ENCODE data around the gene KRT36.

KRT36 gene

DNA sequence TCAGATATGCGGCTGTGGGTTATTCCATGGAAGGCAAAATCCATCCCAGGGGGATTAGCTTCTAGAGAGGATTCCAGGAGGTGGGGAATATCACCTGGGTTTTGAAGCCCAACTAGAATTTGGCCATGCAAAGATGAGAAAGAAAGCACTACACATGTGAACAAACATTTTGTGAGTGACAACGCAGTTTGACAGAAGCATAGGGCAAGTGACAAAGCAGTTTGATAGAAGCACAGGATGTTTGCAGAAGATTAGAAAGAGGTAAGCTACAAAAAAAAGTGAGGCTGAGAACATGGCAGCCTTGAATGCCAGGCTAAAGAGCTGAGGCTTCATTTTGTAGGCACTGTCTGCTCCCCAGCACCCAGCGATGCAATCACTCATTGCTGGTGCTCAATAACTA lies 36.6 kb downstream of the KRT36 start:
- Histone ChIP-seq H3K9me2 (replicated peaks; ENCODE audit: low read depth, low read length) (no peaks in the 10 kb centered on the region), H2AFZ (ENCODE audit: low read length) (no peak overlapping the region), H3K4me3 (ENCODE audit: low read length, poor library complexity, severe bottlenecking) (no peak overlapping the region), H3F3A (ENCODE audit: low read depth) (no peaks in the 10 kb centered on the region), H3K9ac (ENCODE audit: low read depth, low read length, poor library complexity, severe bottlenecking) (no peak overlapping the region), H4K20me1 (ENCODE audit: insufficient read depth, low read length, poor library complexity, severe bottlenecking) (no peaks in the 10 kb centered on the region), H3K27me3 (ENCODE audit: insufficient read depth, low read length, poor library complexity, severe bottlenecking) (peaks cover 8% of the 10 kb centered on the region), H3K4me1 (ENCODE audit: insufficient read depth, low read length, poor library complexity, severe bottlenecking) (no peaks in the 10 kb centered on the region), H3K4me2 (ENCODE audit: low read depth, low read length, poor library complexity, severe bottlenecking) (no peak overlapping the region), H3K9me3 (ENCODE audit: insufficient read depth, low read depth, low read length) (no peaks in the 10 kb centered on the region), H3K36me3 (ENCODE audit: insufficient read depth, low read length) (no peaks in the 10 kb centered on the region), H3K79me2 (ENCODE audit: insufficient read depth, low read length) (no peaks in the 10 kb centered on the region)
- TF ChIP-seq, protein P1, sequence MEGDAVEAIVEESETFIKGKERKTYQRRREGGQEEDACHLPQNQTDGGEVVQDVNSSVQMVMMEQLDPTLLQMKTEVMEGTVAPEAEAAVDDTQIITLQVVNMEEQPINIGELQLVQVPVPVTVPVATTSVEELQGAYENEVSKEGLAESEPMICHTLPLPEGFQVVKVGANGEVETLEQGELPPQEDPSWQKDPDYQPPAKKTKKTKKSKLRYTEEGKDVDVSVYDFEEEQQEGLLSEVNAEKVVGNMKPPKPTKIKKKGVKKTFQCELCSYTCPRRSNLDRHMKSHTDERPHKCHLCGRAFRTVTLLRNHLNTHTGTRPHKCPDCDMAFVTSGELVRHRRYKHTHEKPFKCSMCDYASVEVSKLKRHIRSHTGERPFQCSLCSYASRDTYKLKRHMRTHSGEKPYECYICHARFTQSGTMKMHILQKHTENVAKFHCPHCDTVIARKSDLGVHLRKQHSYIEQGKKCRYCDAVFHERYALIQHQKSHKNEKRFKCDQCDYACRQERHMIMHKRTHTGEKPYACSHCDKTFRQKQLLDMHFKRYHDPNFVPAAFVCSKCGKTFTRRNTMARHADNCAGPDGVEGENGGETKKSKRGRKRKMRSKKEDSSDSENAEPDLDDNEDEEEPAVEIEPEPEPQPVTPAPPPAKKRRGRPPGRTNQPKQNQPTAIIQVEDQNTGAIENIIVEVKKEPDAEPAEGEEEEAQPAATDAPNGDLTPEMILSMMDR (conservative IDR thresholded peaks at IDR 0.05; ENCODE audit: low read length), result no peak
- TF ChIP-seq EZH2phosphoT487 (IDR thresholded peaks at IDR 0.05; ENCODE audit: borderline replicate concordance), result no peak

DNA sequence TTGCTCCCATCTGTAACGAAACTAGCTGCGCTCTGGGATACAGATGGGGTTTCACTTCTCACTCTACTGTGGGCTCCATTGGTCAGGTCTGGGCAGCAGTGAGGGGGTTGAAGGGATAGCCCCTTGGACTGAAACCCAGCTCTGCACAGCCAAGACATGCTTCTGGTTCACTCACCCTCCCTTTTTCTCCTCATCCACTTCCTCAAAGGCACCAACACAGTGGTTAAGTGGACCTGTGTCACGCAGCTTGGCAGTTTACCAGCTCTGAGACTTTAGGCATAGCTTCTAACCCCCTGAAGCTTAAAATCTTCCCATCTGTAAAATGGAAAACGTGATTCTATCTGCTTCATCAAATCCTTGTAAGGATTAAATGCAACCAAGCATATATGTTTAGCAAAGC lies 37.4 kb downstream of the KRT36 start:
- TF ChIP-seq EZH2phosphoT487 (IDR thresholded peaks at IDR 0.05; ENCODE audit: borderline replicate concordance), result no peak
- TF ChIP-seq, protein P1 (conservative IDR thresholded peaks at IDR 0.05; ENCODE audit: low read length), result no peak
- Histone ChIP-seq H3K9me2 (replicated peaks; ENCODE audit: low read depth, low read length) (no peaks in the 10 kb centered on the region), H4K20me1 (ENCODE audit: insufficient read depth, low read length, poor library complexity, severe bottlenecking) (no peaks in the 10 kb centered on the region), H3K4me3 (ENCODE audit: low read length, poor library complexity, severe bottlenecking) (no peak overlapping the region), H2AFZ (ENCODE audit: low read length) (no peak overlapping the region), H3K9ac (ENCODE audit: low read depth, low read length, poor library complexity, severe bottlenecking) (no peak overlapping the region), H3K27me3 (ENCODE audit: insufficient read depth, low read length, poor library complexity, severe bottlenecking) (peaks cover 8% of the 10 kb centered on the region), H3K4me1 (ENCODE audit: insufficient read depth, low read length, poor library complexity, severe bottlenecking) (no peaks in the 10 kb centered on the region), H3K79me2 (ENCODE audit: insufficient read depth, low read length) (no peaks in the 10 kb centered on the region), H3K4me2 (ENCODE audit: low read depth, low read length, poor library complexity, severe bottlenecking) (no peak overlapping the region), H3K36me3 (ENCODE audit: insufficient read depth, low read length) (no peaks in the 10 kb centered on the region), H3K9me3 (ENCODE audit: insufficient read depth, low read depth, low read length) (no peaks in the 10 kb centered on the region), H3F3A (ENCODE audit: low read depth) (no peaks in the 10 kb centered on the region)

DNA sequence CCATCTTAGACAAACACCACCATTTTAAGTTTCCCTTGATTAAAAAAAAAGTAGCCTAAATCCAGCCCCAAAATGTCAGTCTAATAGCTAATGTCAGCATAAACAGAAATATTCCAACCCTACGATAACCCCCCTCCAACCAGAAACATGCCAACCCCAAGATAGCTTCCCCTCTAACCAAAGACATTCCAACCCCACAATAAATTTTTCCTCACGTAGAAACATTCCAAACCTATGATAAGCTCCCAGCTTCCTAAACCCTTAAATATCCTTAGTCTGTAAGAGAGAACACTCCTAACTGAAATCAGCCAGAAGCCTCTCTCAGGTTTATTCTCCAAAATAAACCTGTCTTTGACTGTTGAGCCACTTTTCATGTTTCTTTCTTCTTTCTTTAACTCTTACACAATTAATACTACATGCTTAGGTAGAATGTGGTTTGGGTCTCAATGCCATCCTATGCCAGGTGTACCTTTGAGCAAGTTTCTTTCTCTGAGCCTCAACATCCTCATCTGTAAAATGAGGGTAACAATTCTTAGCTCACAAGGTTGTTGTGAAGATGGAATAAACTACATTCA lies 38.5 kb downstream of the KRT36 start:
- H3K4me1 ChIP-seq (ENCODE audit: insufficient read depth, low read length, poor library complexity, severe bottlenecking), result no peaks in the 10 kb centered on the region
- no peak overlapping the region for H3K9ac ChIP-seq (ENCODE audit: low read depth, low read length, poor library complexity, severe bottlenecking)
- no peaks in the 10 kb centered on the region for H4K20me1 ChIP-seq (ENCODE audit: insufficient read depth, low read length, poor library complexity, severe bottlenecking)
- no peaks in the 10 kb centered on the region for H3K9me3 ChIP-seq (ENCODE audit: insufficient read depth, low read depth, low read length)
- H3K36me3 ChIP-seq (ENCODE audit: insufficient read depth, low read length), result no peaks in the 10 kb centered on the region
- no peak overlapping the region for H3K4me3 ChIP-seq (ENCODE audit: low read length, poor library complexity, severe bottlenecking)
- no peaks in the 10 kb centered on the region for H3K79me2 ChIP-seq (ENCODE audit: insufficient read depth, low read length)
- TF ChIP-seq EZH2phosphoT487 (IDR thresholded peaks at IDR 0.05; ENCODE audit: borderline replicate concordance), result no peak
- TF ChIP-seq, protein P1 (conservative IDR thresholded peaks at IDR 0.05; ENCODE audit: low read length), result no peak
- H2AFZ ChIP-seq (ENCODE audit: low read length), result no peak overlapping the region
- H3K9me2 ChIP-seq (replicated peaks; ENCODE audit: low read depth, low read length), result no peaks in the 10 kb centered on the region
- H3K4me2 ChIP-seq (ENCODE audit: low read depth, low read length, poor library complexity, severe bottlenecking), result no peak overlapping the region
- peaks cover 8% of the 10 kb centered on the region for H3K27me3 ChIP-seq (ENCODE audit: insufficient read depth, low read length, poor library complexity, severe bottlenecking)
- no peaks in the 10 kb centered on the region for H3F3A ChIP-seq (ENCODE audit: low read depth)

Data from Loucy (cell line).